Bronchial epithelial cell (primary cell): ENCODE data around the gene FYB1. TPM values are rescaled to one million over a fixed set of nuclear protein-coding genes. Genes with fewer than 3 reads are reported as not detected.

Source experiments
- DNase-seq: peaks from one replicate; pipeline ENCODE4 v3.0.0-alpha.2; 2010; ENCODE audit warnings: low read depth
- FAIRE-seq: peaks from 2 replicates; lab custom pipeline; 2011; peaks lifted over from hg19 to GRCh38; lab: Jason Lieb, UNC
- H3K27me3 ChIP-seq: 2 replicates; pipeline ENCODE4 v1.5.1; 2011; ENCODE audit warnings: low read length; ENCODE audit not compliant: control insufficient read depth, insufficient read depth
- H3K36me3 ChIP-seq: 2 replicates; pipeline ENCODE4 v1.5.1; 2011; ENCODE audit warnings: low read length; ENCODE audit not compliant: control insufficient read depth, insufficient read depth
- H3K4me3 ChIP-seq: 2 replicates; pipeline ENCODE4 v1.5.1; 2011; ENCODE audit warnings: mild to moderate bottlenecking, low read depth, low read length, control low read depth
- CTCF ChIP-seq: IDR thresholded peaks from 2 replicates; pipeline ENCODE4 v1.5.1; 2011; ENCODE audit warnings: mild to moderate bottlenecking, moderate library complexity, low read length, control low read depth, inconsistent platforms; ENCODE audit not compliant: insufficient read depth, severe bottlenecking
- total RNA-seq: library from RNA; depleted of rRNA; stranded (reverse); fragments of >200 nt; gene quantifications from 2 replicates; pipeline ENCODE4 v1.2.1, GENCODE V29; 2014

The FYB1 gene
- total RNA-seq, 1 donor from 2014 or later, result 0.26 TPM

GRCh38 chr5:39206630-39207321, 12.6 kb downstream of the FYB1 start:
- DNase-seq (no peak), FAIRE-seq (no peak)
- TF ChIP-seq CTCF, result no peak

GRCh38 chr5:39205550-39205949, 13.8 kb downstream of the FYB1 start:
- no peaks in the 10 kb centered on the region for H3K27me3 ChIP-seq
- FAIRE-seq, result no peak
- no peak for DNase-seq
- TF ChIP-seq CTCF, result no peak
- no peaks in the 10 kb centered on the region for H3K36me3 ChIP-seq
- no peak overlapping the region for H3K4me3 ChIP-seq

More at GRCh38 chr5:39206630-39207321, 12.6 kb downstream of the FYB1 start:
- Histone ChIP-seq H3K36me3 (no peaks in the 10 kb centered on the region), H3K27me3 (no peaks in the 10 kb centered on the region), H3K4me3 (no peak overlapping the region)

GRCh38 chr5:39203951-39204350, 15.4 kb downstream of the FYB1 start:
- Histone ChIP-seq H3K27me3 (no peaks in the 10 kb centered on the region), H3K4me3 (no peak overlapping the region), H3K36me3 (no peaks in the 10 kb centered on the region)
- TF ChIP-seq CTCF, result no peak
- FAIRE-seq, result no peak
- no peak for DNase-seq

GRCh38 chr5:39203275-39203922, 16.0 kb downstream of the FYB1 start:
- FAIRE-seq (no peak), DNase-seq (no peak)
- H3K27me3 ChIP-seq, result no peaks in the 10 kb centered on the region
- no peak for TF ChIP-seq CTCF
- H3K4me3 ChIP-seq, result no peak overlapping the region
- no peaks in the 10 kb centered on the region for H3K36me3 ChIP-seq

- no peak for TF ChIP-seq CTCF
- DNase-seq (no peak), FAIRE-seq (no peak)
- H3K27me3 ChIP-seq, result no peaks in the 10 kb centered on the region
- H3K4me3 ChIP-seq, result no peak overlapping the region
- H3K36me3 ChIP-seq, result no peaks in the 10 kb centered on the region
Observed at GRCh38 chr5:39202597-39203274, 16.6 kb downstream of the FYB1 start.
